ENCODE measurements around the gene MYCN. TPM values are rescaled to one million over a fixed set of nuclear protein-coding genes. Genes with fewer than 3 reads are reported as not detected.

MYCN gene
- total and polyA plus RNA-seq, 2 of the 4 experiments (the other 2 are of a cell fraction) = not detected

- H4K20me1 ChIP-seq (ENCODE audit: insufficient read depth, low read length) = no peaks in the 10 kb centered on the region
- H4K91ac ChIP-seq (ENCODE audit: insufficient read depth, low read depth, low read length) = no peak overlapping the region
- ATAC-seq (ENCODE audit: low read depth) (no peak), DNase-seq (no peak)
- H3K4me2 ChIP-seq (ENCODE audit: low read depth, low read length) = no peak overlapping the region
- H2BK120ac ChIP-seq (ENCODE audit: low read depth, low read length) = no peak overlapping the region
- no peak overlapping the region for H3K18ac ChIP-seq (ENCODE audit: low read depth, low read length)
- no peaks in the 10 kb centered on the region for H3K4me1 ChIP-seq (ENCODE audit: control insufficient read depth, insufficient read depth, low read length)
- ChIA-PET CTCF (no interaction called here), POLR2A (ENCODE audit: unreplicated experiment) (no interaction called here)
- H3K9ac ChIP-seq (ENCODE audit: low read depth, low read length) = no peak overlapping the region
- no peak overlapping the region for H2AK5ac ChIP-seq (ENCODE audit: low read depth, low read length)
- no peak overlapping the region for H4K8ac ChIP-seq (ENCODE audit: low read depth in 2 of 2, low read length in 2 of 2)
- no peak overlapping the region for H2BK20ac ChIP-seq (ENCODE audit: low read depth, low read length)
- no peak overlapping the region for H4K5ac ChIP-seq (ENCODE audit: low read depth, low read length)
- H2AFZ ChIP-seq (replicated peaks; ENCODE audit: low read length, poor library complexity) = no peak overlapping the region
- no peak overlapping the region for H2AK9ac ChIP-seq (replicated peaks; ENCODE audit: low read depth, low read length, poor library complexity)
- no peak overlapping the region for H2BK15ac ChIP-seq (ENCODE audit: low read depth, low read length)
- H3K79me1 ChIP-seq (ENCODE audit: low read depth in 1 of 2, low read length in 2 of 2) = no peaks in the 10 kb centered on the region
- dilution Hi-C loops (cut with HindIII; ENCODE audit: low sequenced_read_pairs, unreplicated experiment) (no loop called here), intact Hi-C loops (cut with micrococcal nuclease) (no loop called here), in situ Hi-C loops (cut with MboI; ENCODE audit: low sequenced_read_pairs) (no loop called here)
- no peak overlapping the region for H3K14ac ChIP-seq (replicated peaks; ENCODE audit: low read depth, low read length)
- peaks cover 37% of the 10 kb centered on the region for H3K9me3 ChIP-seq (ENCODE audit: control insufficient read depth, insufficient read depth, low read length)
- no CpG with 5 or more reads among the region's 9 CpGs for WGBS, 2 experiments (ENCODE audit: extremely low coverage in 2 of 2, insufficient read length in 1 of 2)
- no peaks in the 10 kb centered on the region for H3K27me3 ChIP-seq (ENCODE audit: control insufficient read depth, insufficient read depth, low read length)
- no peaks in the 10 kb centered on the region for H3K36me3 ChIP-seq (ENCODE audit: control insufficient read depth, insufficient read depth, low read length)
- no TSS peak for BruUV-seq (replicated peaks)
- no peak overlapping the region for H3K27ac ChIP-seq (ENCODE audit: insufficient read depth, low read length)
- no peak overlapping the region for H3K4me3 ChIP-seq (ENCODE audit: insufficient read depth, low read depth, low read length)
- no peak overlapping the region for H3K4ac ChIP-seq (ENCODE audit: low read depth, low read length)
- TF ChIP-seq MAZ (IDR thresholded peaks at IDR 0.05; ENCODE audit: borderline replicate concordance, low read depth, low read length) (no peak), RAD21 (IDR thresholded peaks at IDR 0.05; ENCODE audit: low read length) (no peak), FOS (IDR thresholded peaks at IDR 0.05; ENCODE audit: low read depth, low read length) (no peak), ELK1 (IDR thresholded peaks at IDR 0.05; ENCODE audit: borderline replicate concordance, low read depth, low read length) (no peak), CTCF (conservative IDR thresholded peaks at IDR 0.05; ENCODE audit: low read depth, low read length) (no peak), RCOR1 (IDR thresholded peaks at IDR 0.05; ENCODE audit: insufficient replicate concordance, low read length) (no peak)
- H2BK5ac ChIP-seq (ENCODE audit: low read depth, low read length, poor library complexity, severe bottlenecking) = no peak overlapping the region
- no peak overlapping the region for H3K23ac ChIP-seq (ENCODE audit: low read depth, low read length)
- H3K56ac ChIP-seq (ENCODE audit: extremely low read depth, insufficient read depth, low read length) = no peak overlapping the region
- H3K9me1 ChIP-seq (ENCODE audit: insufficient read depth, low read length) = no peaks in the 10 kb centered on the region
Measured at GRCh38 chr2:15918761-15919356, 21.5 kb upstream of the MYCN start.
